Measurements from ENCODE around the gene ADH5. TPM values are rescaled to one million over a fixed set of nuclear protein-coding genes. Genes with fewer than 3 reads are reported as not detected.
"Not testable (repeated sequence)": the region's sequence is repeated elsewhere in the genome, so short reads cannot be mapped to it uniquely, and the experiment has no call there.

The ADH5 gene
- total and polyA plus RNA-seq, 2 donors from 2014 or later, result 139 to 270 TPM

- H3K4me3 ChIP-seq (ENCODE audit: low read length in 3 of 3), result no peak overlapping the region
- TF ChIP-seq, protein P1, sequence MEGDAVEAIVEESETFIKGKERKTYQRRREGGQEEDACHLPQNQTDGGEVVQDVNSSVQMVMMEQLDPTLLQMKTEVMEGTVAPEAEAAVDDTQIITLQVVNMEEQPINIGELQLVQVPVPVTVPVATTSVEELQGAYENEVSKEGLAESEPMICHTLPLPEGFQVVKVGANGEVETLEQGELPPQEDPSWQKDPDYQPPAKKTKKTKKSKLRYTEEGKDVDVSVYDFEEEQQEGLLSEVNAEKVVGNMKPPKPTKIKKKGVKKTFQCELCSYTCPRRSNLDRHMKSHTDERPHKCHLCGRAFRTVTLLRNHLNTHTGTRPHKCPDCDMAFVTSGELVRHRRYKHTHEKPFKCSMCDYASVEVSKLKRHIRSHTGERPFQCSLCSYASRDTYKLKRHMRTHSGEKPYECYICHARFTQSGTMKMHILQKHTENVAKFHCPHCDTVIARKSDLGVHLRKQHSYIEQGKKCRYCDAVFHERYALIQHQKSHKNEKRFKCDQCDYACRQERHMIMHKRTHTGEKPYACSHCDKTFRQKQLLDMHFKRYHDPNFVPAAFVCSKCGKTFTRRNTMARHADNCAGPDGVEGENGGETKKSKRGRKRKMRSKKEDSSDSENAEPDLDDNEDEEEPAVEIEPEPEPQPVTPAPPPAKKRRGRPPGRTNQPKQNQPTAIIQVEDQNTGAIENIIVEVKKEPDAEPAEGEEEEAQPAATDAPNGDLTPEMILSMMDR (IDR thresholded peaks at IDR 0.05; ENCODE audit: borderline replicate concordance, extremely low read depth, insufficient read depth), result no peak
- no peak for DNase-seq
- no peak for FAIRE-seq
- no peak overlapping the region for H3K27ac ChIP-seq (ENCODE audit: low read depth in 2 of 2, low read length in 2 of 2)
- H3K27me3 ChIP-seq (ENCODE audit: control insufficient read depth, insufficient read depth, low read length), result no peaks in the 10 kb centered on the region
- H3K9ac ChIP-seq (ENCODE audit: low read length in 3 of 3), result no peak overlapping the region
- H3K4me1 ChIP-seq (ENCODE audit: control insufficient read depth in 2 of 3, insufficient read depth in 2 of 3, low read depth in 1 of 3, low read length in 3 of 3), result no peaks in the 10 kb centered on the region
- intact Hi-C loops (cut with DNase I), result loop anchor here (10.0 kb wide), 1 partner anchor 284 kb away; no protein-coding TSS in a partner anchor
- H3K9me3 ChIP-seq (ENCODE audit: control insufficient read depth in 2 of 3, insufficient read depth in 1 of 3, low read length in 3 of 3), result no peaks in the 10 kb centered on the region
- no peaks in the 10 kb centered on the region for H3K36me3 ChIP-seq (ENCODE audit: control insufficient read depth in 2 of 3, insufficient read depth in 3 of 3, low read length in 3 of 3)
These were observed 32.4 kb upstream of the ADH5 start for GRCh38 chr4:99121008-99121407.

- TF ChIP-seq, protein P1 (IDR thresholded peaks at IDR 0.05; ENCODE audit: borderline replicate concordance, extremely low read depth, insufficient read depth), result no peak
- DNase-seq, result no peak
- no peaks in the 10 kb centered on the region for H3K36me3 ChIP-seq (ENCODE audit: control insufficient read depth in 2 of 3, insufficient read depth in 3 of 3, low read length in 3 of 3)
- no peak overlapping the region for H3K4me3 ChIP-seq (ENCODE audit: low read length in 3 of 3)
- H3K27ac ChIP-seq (ENCODE audit: low read depth in 2 of 2, low read length in 2 of 2), result no peak overlapping the region
- no peak for FAIRE-seq
- H3K4me1 ChIP-seq (ENCODE audit: control insufficient read depth in 2 of 3, insufficient read depth in 2 of 3, low read depth in 1 of 3, low read length in 3 of 3), result no peaks in the 10 kb centered on the region
- H3K9ac ChIP-seq (ENCODE audit: low read length in 3 of 3), result no peak overlapping the region
- H3K27me3 ChIP-seq (ENCODE audit: control insufficient read depth, insufficient read depth, low read length), result no peaks in the 10 kb centered on the region
- intact Hi-C loops (cut with DNase I), result loop anchor here (10.0 kb wide), 1 partner anchor 284 kb away; no protein-coding TSS in a partner anchor
- no peaks in the 10 kb centered on the region for H3K9me3 ChIP-seq (ENCODE audit: control insufficient read depth in 2 of 3, insufficient read depth in 1 of 3, low read length in 3 of 3)
These were observed 31.9 kb upstream of the ADH5 start for GRCh38 chr4:99120501-99120900.

DNA sequence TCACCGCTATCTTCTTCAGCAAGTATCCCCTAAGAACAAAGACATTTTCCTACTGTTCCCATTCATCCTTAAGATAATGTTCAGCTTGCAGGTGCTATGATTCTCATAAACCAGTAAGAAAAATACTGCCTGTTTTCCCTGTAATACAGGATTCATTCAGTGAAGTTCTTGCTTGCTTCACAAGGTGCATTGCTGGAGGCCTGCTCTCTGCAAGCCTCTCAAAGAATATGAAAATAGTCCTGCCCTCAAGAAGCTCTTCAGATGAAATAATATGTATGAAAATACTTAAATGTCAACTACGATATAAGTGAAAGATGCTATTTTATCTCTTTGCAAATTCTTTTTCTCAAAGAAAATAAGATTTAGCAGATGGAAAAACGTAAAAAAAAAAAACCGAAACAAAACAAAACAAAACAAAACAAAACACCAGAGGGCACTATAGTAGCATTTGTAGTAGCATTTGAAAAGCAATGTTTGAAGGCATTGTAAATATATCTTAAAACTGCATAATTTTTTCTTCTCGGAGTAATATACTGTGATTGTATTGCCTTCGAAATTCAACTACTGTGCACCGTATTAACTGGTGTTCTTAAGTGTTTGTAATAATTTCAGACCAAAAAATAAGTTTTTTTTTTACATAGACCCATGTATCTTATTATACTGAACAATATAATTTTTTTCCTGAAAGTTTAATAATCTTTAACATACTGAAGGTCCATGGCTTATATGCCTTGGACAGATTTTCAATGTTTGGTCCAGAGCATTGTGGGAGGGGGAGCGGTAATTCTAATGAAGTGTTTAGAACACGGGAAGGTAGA, 29.5 kb upstream of the ADH5 start:
- H3K27me3 ChIP-seq (ENCODE audit: control insufficient read depth, insufficient read depth, low read length), result no peaks in the 10 kb centered on the region
- DNase-seq (peak in 2 of 5 donors; percentile 12 to 29), FAIRE-seq (peak; percentile 97)
- intact Hi-C loops (cut with DNase I), result no loop called here
- no peak overlapping the region for H3K9ac ChIP-seq (ENCODE audit: low read length in 3 of 3)
- no peak overlapping the region for H3K27ac ChIP-seq (ENCODE audit: low read depth in 2 of 2, low read length in 2 of 2)
- TF ChIP-seq, protein P1 (IDR thresholded peaks at IDR 0.05; ENCODE audit: borderline replicate concordance, extremely low read depth, insufficient read depth), result no peak
- H3K9me3 ChIP-seq (ENCODE audit: control insufficient read depth in 2 of 3, insufficient read depth in 1 of 3, low read length in 3 of 3), result no peaks in the 10 kb centered on the region
- H3K36me3 ChIP-seq (ENCODE audit: control insufficient read depth in 2 of 3, insufficient read depth in 3 of 3, low read length in 3 of 3), result no peaks in the 10 kb centered on the region
- H3K4me3 ChIP-seq (ENCODE audit: low read length in 3 of 3), result no peak overlapping the region
- H3K4me1 ChIP-seq (ENCODE audit: control insufficient read depth in 2 of 3, insufficient read depth in 2 of 3, low read depth in 1 of 3, low read length in 3 of 3), result no peaks in the 10 kb centered on the region

DNA sequence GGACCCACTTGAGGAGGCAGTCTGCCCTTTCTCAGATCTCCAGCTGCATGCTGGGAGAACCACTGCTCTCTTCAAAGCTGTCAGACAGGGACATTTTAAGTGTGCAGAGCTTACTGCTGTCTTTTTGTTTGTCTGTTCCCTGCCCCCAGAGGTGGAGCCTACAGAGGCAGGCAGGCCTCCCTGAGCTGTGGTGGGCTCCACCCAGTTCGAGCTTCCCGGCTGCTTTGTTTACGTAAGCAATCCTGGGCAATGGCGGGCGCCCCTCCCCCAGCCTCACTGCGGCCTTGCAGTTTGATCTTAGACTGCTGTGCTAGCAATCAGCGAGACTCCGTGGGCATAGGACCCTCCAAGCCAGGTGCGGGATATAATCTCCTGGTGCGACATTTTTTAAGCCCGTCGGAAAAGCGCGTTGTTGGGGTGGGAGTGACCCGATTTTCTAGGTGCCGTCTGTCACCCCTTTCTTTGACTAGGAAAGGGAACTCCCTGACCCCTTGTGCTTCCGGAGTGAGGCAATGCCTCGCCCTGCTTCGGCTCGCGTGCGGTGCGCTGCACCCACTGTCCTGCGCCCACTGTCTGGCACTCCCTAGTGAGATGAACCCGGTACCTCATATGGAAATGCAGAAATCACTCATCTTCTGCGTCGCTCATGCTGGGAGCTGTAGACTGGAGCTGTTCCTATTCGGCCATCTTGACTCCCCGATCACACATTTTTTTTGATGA, 28.7 kb upstream of the ADH5 start:
- H3K9ac ChIP-seq (ENCODE audit: low read length in 3 of 3); H3K9me3 ChIP-seq (ENCODE audit: control insufficient read depth in 2 of 3, insufficient read depth in 1 of 3, low read length in 3 of 3); H3K27ac ChIP-seq (ENCODE audit: low read depth in 2 of 2, low read length in 2 of 2); H3K4me3 ChIP-seq (ENCODE audit: low read length in 3 of 3); H3K4me1 ChIP-seq (ENCODE audit: control insufficient read depth in 2 of 3, insufficient read depth in 2 of 3, low read depth in 1 of 3, low read length in 3 of 3); H3K36me3 ChIP-seq (ENCODE audit: control insufficient read depth in 2 of 3, insufficient read depth in 3 of 3, low read length in 3 of 3); H3K27me3 ChIP-seq (ENCODE audit: control insufficient read depth, insufficient read depth, low read length); intact Hi-C loops (cut with DNase I); DNase-seq; FAIRE-seq: not testable (repeated sequence)

- H3K36me3 ChIP-seq (ENCODE audit: control insufficient read depth in 2 of 3, insufficient read depth in 3 of 3, low read length in 3 of 3); H3K9ac ChIP-seq (ENCODE audit: low read length in 3 of 3); FAIRE-seq; H3K27me3 ChIP-seq (ENCODE audit: control insufficient read depth, insufficient read depth, low read length); intact Hi-C loops (cut with DNase I); H3K9me3 ChIP-seq (ENCODE audit: control insufficient read depth in 2 of 3, insufficient read depth in 1 of 3, low read length in 3 of 3); H3K4me3 ChIP-seq (ENCODE audit: low read length in 3 of 3); H3K4me1 ChIP-seq (ENCODE audit: control insufficient read depth in 2 of 3, insufficient read depth in 2 of 3, low read depth in 1 of 3, low read length in 3 of 3); H3K27ac ChIP-seq (ENCODE audit: low read depth in 2 of 2, low read length in 2 of 2); DNase-seq: not testable (repeated sequence)
These were observed 20.7 kb upstream of the ADH5 start for GRCh38 chr4:99109286-99109685.

Measured in kidney (tissue), 14 donors.